ENCODE results near the gene NRXN3.

Gene NRXN3

GRCh38 chr14:79631276-79631675 is 1461.1 kb downstream of the NRXN3 start:
- no peaks in the 10 kb centered on the region for H4K20me1 ChIP-seq (ENCODE audit: low read depth, low read length)
- H3F3A ChIP-seq (ENCODE audit: insufficient read depth): no peaks in the 10 kb centered on the region
- H3K9me2 ChIP-seq (replicated peaks; ENCODE audit: insufficient read depth, low read length): no peaks in the 10 kb centered on the region
- no peaks in the 10 kb centered on the region for H3K36me3 ChIP-seq (ENCODE audit: low read length)
- no peak overlapping the region for H3K27ac ChIP-seq (ENCODE audit: low read depth, low read length)
- TF ChIP-seq, protein P1, sequence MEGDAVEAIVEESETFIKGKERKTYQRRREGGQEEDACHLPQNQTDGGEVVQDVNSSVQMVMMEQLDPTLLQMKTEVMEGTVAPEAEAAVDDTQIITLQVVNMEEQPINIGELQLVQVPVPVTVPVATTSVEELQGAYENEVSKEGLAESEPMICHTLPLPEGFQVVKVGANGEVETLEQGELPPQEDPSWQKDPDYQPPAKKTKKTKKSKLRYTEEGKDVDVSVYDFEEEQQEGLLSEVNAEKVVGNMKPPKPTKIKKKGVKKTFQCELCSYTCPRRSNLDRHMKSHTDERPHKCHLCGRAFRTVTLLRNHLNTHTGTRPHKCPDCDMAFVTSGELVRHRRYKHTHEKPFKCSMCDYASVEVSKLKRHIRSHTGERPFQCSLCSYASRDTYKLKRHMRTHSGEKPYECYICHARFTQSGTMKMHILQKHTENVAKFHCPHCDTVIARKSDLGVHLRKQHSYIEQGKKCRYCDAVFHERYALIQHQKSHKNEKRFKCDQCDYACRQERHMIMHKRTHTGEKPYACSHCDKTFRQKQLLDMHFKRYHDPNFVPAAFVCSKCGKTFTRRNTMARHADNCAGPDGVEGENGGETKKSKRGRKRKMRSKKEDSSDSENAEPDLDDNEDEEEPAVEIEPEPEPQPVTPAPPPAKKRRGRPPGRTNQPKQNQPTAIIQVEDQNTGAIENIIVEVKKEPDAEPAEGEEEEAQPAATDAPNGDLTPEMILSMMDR (IDR thresholded peaks at IDR 0.05; ENCODE audit: insufficient read depth, low read length, poor library complexity, severe bottlenecking): no peak
- TF ChIP-seq EZH2phosphoT487 (conservative IDR thresholded peaks at IDR 0.05; ENCODE audit: low read length): no peak
- H3K9me3 ChIP-seq (ENCODE audit: insufficient read depth, low read length): no peaks in the 10 kb centered on the region
- no peak overlapping the region for H2AFZ ChIP-seq (ENCODE audit: low read depth, low read length, severe bottlenecking)
- H3K4me2 ChIP-seq (ENCODE audit: low read depth, low read length, poor library complexity, severe bottlenecking): no peak overlapping the region
- H3K9ac ChIP-seq (ENCODE audit: low read length): no peak overlapping the region
- no peaks in the 10 kb centered on the region for H3K79me2 ChIP-seq (ENCODE audit: insufficient read depth, low read length)
- H3K4me3 ChIP-seq (ENCODE audit: insufficient read depth, low read length, poor library complexity, severe bottlenecking): no peak overlapping the region
- H3K27me3 ChIP-seq (ENCODE audit: low read length): no peaks in the 10 kb centered on the region

- TF ChIP-seq, protein P1 (IDR thresholded peaks at IDR 0.05; ENCODE audit: insufficient read depth, low read length, poor library complexity, severe bottlenecking): no peak
- TF ChIP-seq EZH2phosphoT487 (conservative IDR thresholded peaks at IDR 0.05; ENCODE audit: low read length): no peak
- H3K27ac ChIP-seq (ENCODE audit: low read depth, low read length): no peak overlapping the region
- no peaks in the 10 kb centered on the region for H4K20me1 ChIP-seq (ENCODE audit: low read depth, low read length)
- H3K4me3 ChIP-seq (ENCODE audit: insufficient read depth, low read length, poor library complexity, severe bottlenecking): no peak overlapping the region
- no peaks in the 10 kb centered on the region for H3K9me3 ChIP-seq (ENCODE audit: insufficient read depth, low read length)
- no peaks in the 10 kb centered on the region for H3F3A ChIP-seq (ENCODE audit: insufficient read depth)
- no peak overlapping the region for H2AFZ ChIP-seq (ENCODE audit: low read depth, low read length, severe bottlenecking)
- no peak overlapping the region for H3K4me2 ChIP-seq (ENCODE audit: low read depth, low read length, poor library complexity, severe bottlenecking)
- H3K79me2 ChIP-seq (ENCODE audit: insufficient read depth, low read length): no peaks in the 10 kb centered on the region
- no peaks in the 10 kb centered on the region for H3K9me2 ChIP-seq (replicated peaks; ENCODE audit: insufficient read depth, low read length)
- H3K27me3 ChIP-seq (ENCODE audit: low read length): no peaks in the 10 kb centered on the region
- H3K36me3 ChIP-seq (ENCODE audit: low read length): no peaks in the 10 kb centered on the region
- no peak overlapping the region for H3K9ac ChIP-seq (ENCODE audit: low read length)
Observed at GRCh38 chr14:79638672-79639266, 1468.6 kb downstream of the NRXN3 start.

DNA sequence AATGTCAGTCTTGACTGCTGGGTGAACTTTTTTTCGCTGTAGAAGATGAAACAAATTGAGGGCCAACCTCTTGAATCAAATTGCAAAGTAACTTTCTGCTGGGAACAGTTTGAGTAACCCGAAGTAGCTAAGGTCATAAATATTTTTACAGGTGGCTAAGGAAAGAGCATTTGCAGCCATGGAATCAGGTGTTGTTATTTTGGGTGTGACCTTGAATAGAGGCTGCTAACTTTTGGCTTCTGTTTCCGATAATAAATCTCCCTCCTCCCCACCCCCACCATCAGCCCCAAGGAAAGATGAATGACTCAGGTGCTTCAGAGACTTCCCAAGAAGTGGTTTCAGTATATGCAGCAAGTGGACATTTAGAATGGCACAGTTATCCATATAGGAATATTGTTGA is 1469.4 kb downstream of the NRXN3 start:
- H3K9ac ChIP-seq (ENCODE audit: low read length): no peak overlapping the region
- H3F3A ChIP-seq (ENCODE audit: insufficient read depth): no peaks in the 10 kb centered on the region
- no peaks in the 10 kb centered on the region for H4K20me1 ChIP-seq (ENCODE audit: low read depth, low read length)
- no peak overlapping the region for H3K4me2 ChIP-seq (ENCODE audit: low read depth, low read length, poor library complexity, severe bottlenecking)
- no peaks in the 10 kb centered on the region for H3K9me2 ChIP-seq (replicated peaks; ENCODE audit: insufficient read depth, low read length)
- no peak overlapping the region for H2AFZ ChIP-seq (ENCODE audit: low read depth, low read length, severe bottlenecking)
- no peak overlapping the region for H3K27ac ChIP-seq (ENCODE audit: low read depth, low read length)
- no peaks in the 10 kb centered on the region for H3K79me2 ChIP-seq (ENCODE audit: insufficient read depth, low read length)
- H3K27me3 ChIP-seq (ENCODE audit: low read length): no peaks in the 10 kb centered on the region
- no peak for TF ChIP-seq EZH2phosphoT487 (conservative IDR thresholded peaks at IDR 0.05; ENCODE audit: low read length)
- TF ChIP-seq, protein P1 (IDR thresholded peaks at IDR 0.05; ENCODE audit: insufficient read depth, low read length, poor library complexity, severe bottlenecking): no peak
- H3K4me3 ChIP-seq (ENCODE audit: insufficient read depth, low read length, poor library complexity, severe bottlenecking): no peak overlapping the region
- H3K36me3 ChIP-seq (ENCODE audit: low read length): no peaks in the 10 kb centered on the region
- no peaks in the 10 kb centered on the region for H3K9me3 ChIP-seq (ENCODE audit: insufficient read depth, low read length)
